Measurements from ENCODE around the gene CHURC1. TPM values are rescaled to one million over a fixed set of nuclear protein-coding genes. Genes with fewer than 3 reads are reported as not detected.
A peak's percentile ranks its signal among the peaks of the same experiment; 100 is the strongest.

CHURC1 gene
- total RNA-seq, 1 experiment from 2014 or later: 48.5 TPM

GRCh38 chr14:64965356-64966000 is 51.2 kb downstream of the CHURC1 start:
- CTCF ChIA-PET: interaction anchor here (1.0 kb wide), 1 partner anchor 55 kb away, joined by 4 read pairs; no protein-coding TSS in a partner anchor
- DNase-seq: no peak
- Mint-ChIP-seq H3K4me3 (ENCODE audit: low read depth, unreplicated experiment) (no peak overlapping the region), H3K27ac (ENCODE audit: unreplicated experiment) (no peak overlapping the region), H3K36me3 (ENCODE audit: insufficient read depth, unreplicated experiment) (peaks cover 10% of the 10 kb centered on the region), H3K27me3 (ENCODE audit: unreplicated experiment) (no peaks in the 10 kb centered on the region), H3K9me3 (ENCODE audit: low read depth, unreplicated experiment) (no peaks in the 10 kb centered on the region), H3K4me1 (ENCODE audit: low read depth, unreplicated experiment) (peaks cover 46% of the 10 kb centered on the region)
- no peak for TF ChIP-seq CTCF (IDR thresholded peaks at IDR 0.05; ENCODE audit: unreplicated experiment)
- no TSS peak for BruUV-seq (replicated peaks)
- intact Hi-C loops (cut with micrococcal nuclease; ENCODE audit: unreplicated experiment): no loop called here

GRCh38 chr14:64966976-64967375 is 52.7 kb downstream of the CHURC1 start:
- Mint-ChIP-seq H3K4me1 (ENCODE audit: low read depth, unreplicated experiment) (peaks cover 52% of the 10 kb centered on the region), H3K9me3 (ENCODE audit: low read depth, unreplicated experiment) (no peaks in the 10 kb centered on the region), H3K4me3 (ENCODE audit: low read depth, unreplicated experiment) (peak overlapping the region; percentile 26), H3K27me3 (ENCODE audit: unreplicated experiment) (no peaks in the 10 kb centered on the region), H3K27ac (ENCODE audit: unreplicated experiment) (no peak overlapping the region), H3K36me3 (ENCODE audit: insufficient read depth, unreplicated experiment) (peaks cover 20% of the 10 kb centered on the region)
- intact Hi-C loops (cut with micrococcal nuclease; ENCODE audit: unreplicated experiment): no loop called here
- DNase-seq: peak; percentile 78
- CTCF ChIA-PET: no interaction called here
- TF ChIP-seq CTCF (IDR thresholded peaks at IDR 0.05; ENCODE audit: unreplicated experiment): no peak
- BruUV-seq (replicated peaks): no TSS peak

GRCh38 chr14:64968167-64968566 is 53.9 kb downstream of the CHURC1 start:
- TF ChIP-seq CTCF (IDR thresholded peaks at IDR 0.05; ENCODE audit: unreplicated experiment): no peak
- Mint-ChIP-seq H3K27me3 (ENCODE audit: unreplicated experiment) (no peaks in the 10 kb centered on the region), H3K27ac (ENCODE audit: unreplicated experiment) (peak overlapping the region; percentile 13), H3K36me3 (ENCODE audit: insufficient read depth, unreplicated experiment) (peaks cover 27% of the 10 kb centered on the region), H3K4me3 (ENCODE audit: low read depth, unreplicated experiment) (no peak overlapping the region), H3K4me1 (ENCODE audit: low read depth, unreplicated experiment) (peaks cover 52% of the 10 kb centered on the region), H3K9me3 (ENCODE audit: low read depth, unreplicated experiment) (no peaks in the 10 kb centered on the region)
- DNase-seq: no peak
- BruUV-seq (replicated peaks): no TSS peak
- intact Hi-C loops (cut with micrococcal nuclease; ENCODE audit: unreplicated experiment): no loop called here
- CTCF ChIA-PET: interaction anchor here (0.5 to 0.7 kb wide), 2 partner anchors 12 to 106 kb away, joined by 3 to 4 read pairs; no protein-coding TSS in a partner anchor

- H3K4me3 Mint-ChIP-seq (ENCODE audit: low read depth, unreplicated experiment): no peak overlapping the region
- CTCF ChIA-PET: interaction anchor here (0.7 kb wide), 1 partner anchor 106 kb away, joined by 3 read pairs; no protein-coding TSS in a partner anchor
- no peaks in the 10 kb centered on the region for H3K9me3 Mint-ChIP-seq (ENCODE audit: low read depth, unreplicated experiment)
- H3K27ac Mint-ChIP-seq (ENCODE audit: unreplicated experiment): no peak overlapping the region
- intact Hi-C loops (cut with micrococcal nuclease; ENCODE audit: unreplicated experiment): no loop called here
- BruUV-seq (replicated peaks): no TSS peak
- H3K36me3 Mint-ChIP-seq (ENCODE audit: insufficient read depth, unreplicated experiment): peaks cover 25% of the 10 kb centered on the region
- no peaks in the 10 kb centered on the region for H3K27me3 Mint-ChIP-seq (ENCODE audit: unreplicated experiment)
- H3K4me1 Mint-ChIP-seq (ENCODE audit: low read depth, unreplicated experiment): peaks cover 52% of the 10 kb centered on the region
- TF ChIP-seq CTCF (IDR thresholded peaks at IDR 0.05; ENCODE audit: unreplicated experiment): no peak
- no peak for DNase-seq
Measured at GRCh38 chr14:64968651-64969050, 54.4 kb downstream of the CHURC1 start.
